Calu3 (cell line): ENCODE data around the gene TMEM235. TPM values are rescaled to one million over a fixed set of nuclear protein-coding genes. Genes with fewer than 3 reads are reported as not detected.

Source experiments
- BruUV-seq: library from RNA; stranded (reverse); fragments of 400-500 nt; replicated peaks from 2 replicates; lab custom pipeline; 2021; lab: Mats Ljungman, UMichigan
- CTCF ChIA-PET: fragments of 300-600 bp; sonication (Branson Sonifier 250); formaldehyde crosslinking; loops from one replicate; lab custom pipeline; 2022; ENCODE audit warnings: antibody characterized with exemption; lab: Charles Lee
- DNase-seq: peaks from one replicate; pipeline ENCODE4 v3.0.0; 2022
- H3K27ac Mint-ChIP-seq: one replicate; pipeline ENCODE4 v1.8.0; 2022; ENCODE audit warnings: mixed read lengths; ENCODE audit not compliant: unreplicated experiment
- H3K27me3 Mint-ChIP-seq: one replicate; pipeline ENCODE4 v1.8.0; 2022; ENCODE audit warnings: mixed read lengths; ENCODE audit not compliant: unreplicated experiment
- H3K36me3 Mint-ChIP-seq: one replicate; pipeline ENCODE4 v1.8.0; 2022; ENCODE audit warnings: mild to moderate bottlenecking, moderate library complexity, mixed read lengths; ENCODE audit not compliant: insufficient read depth, unreplicated experiment
- H3K4me1 Mint-ChIP-seq: one replicate; pipeline ENCODE4 v1.8.0; 2022; ENCODE audit warnings: mild to moderate bottlenecking, low read depth, mixed read lengths; ENCODE audit not compliant: unreplicated experiment
- H3K4me3 Mint-ChIP-seq: one replicate; pipeline ENCODE4 v1.8.0; 2022; ENCODE audit warnings: mild to moderate bottlenecking, low read depth, moderate library complexity, mixed read lengths; ENCODE audit not compliant: unreplicated experiment
- H3K9me3 Mint-ChIP-seq: one replicate; pipeline ENCODE4 v1.8.0; 2022; ENCODE audit warnings: low read depth, mixed read lengths; ENCODE audit not compliant: unreplicated experiment
- CTCF ChIP-seq: fragments of 200-600 bp; IDR thresholded peaks from one replicate; pipeline ENCODE4 v1.8.0; 2022; ENCODE audit warnings: antibody characterized with exemption; ENCODE audit not compliant: unreplicated experiment
- intact Hi-C: fragments of 100-400 bp; cut with micrococcal nuclease; formaldehyde crosslinking; loops from one replicate; pipeline ENCODE4 v1.10.0; 2022; ENCODE audit not compliant: unreplicated experiment
- total RNA-seq: library from RNA; stranded (reverse); gene quantifications from 2 replicates; pipeline ENCODE4 v1.2.3, GENCODE V29; 2022

Gene TMEM235
- total RNA-seq, 1 experiment from 2014 or later: not detected

DNA sequence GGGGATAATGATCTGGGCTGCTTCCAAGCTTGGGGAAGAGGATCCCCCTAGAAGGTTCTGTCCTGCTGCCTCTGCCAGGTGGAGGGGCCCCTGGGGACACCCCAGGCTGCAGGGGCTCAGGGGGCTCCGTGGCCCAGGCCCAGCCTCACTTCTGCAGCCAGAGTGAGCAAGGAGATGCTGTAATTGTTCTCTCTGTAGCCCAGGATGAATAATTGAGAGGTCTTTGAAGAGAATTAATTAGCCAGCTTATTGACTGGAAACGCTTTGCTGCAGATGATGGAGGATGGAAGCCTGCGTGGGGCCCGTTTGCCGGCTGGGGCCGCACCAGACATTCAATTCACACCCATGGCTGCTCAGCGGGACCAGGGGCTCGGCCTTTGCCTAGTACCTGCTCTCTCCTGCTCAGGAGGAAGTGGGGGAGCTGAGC, 38.5 kb downstream of the TMEM235 start:
- intact Hi-C loops: no loop called here
- Mint-ChIP-seq H3K27me3 (peaks cover 38% of the 10 kb centered on the region), H3K36me3 (no peaks in the 10 kb centered on the region), H3K4me1 (peaks cover 9% of the 10 kb centered on the region), H3K9me3 (no peaks in the 10 kb centered on the region), H3K4me3 (no peak overlapping the region), H3K27ac (no peak overlapping the region)
- no TSS peak for BruUV-seq
- CTCF ChIA-PET: interaction anchor here (0.8 to 1.7 kb wide), 2 partner anchors 8 to 19 kb away, joined by 3 to 4 read pairs; no protein-coding TSS in a partner anchor
- no peak for TF ChIP-seq CTCF
- no peak for DNase-seq

DNA sequence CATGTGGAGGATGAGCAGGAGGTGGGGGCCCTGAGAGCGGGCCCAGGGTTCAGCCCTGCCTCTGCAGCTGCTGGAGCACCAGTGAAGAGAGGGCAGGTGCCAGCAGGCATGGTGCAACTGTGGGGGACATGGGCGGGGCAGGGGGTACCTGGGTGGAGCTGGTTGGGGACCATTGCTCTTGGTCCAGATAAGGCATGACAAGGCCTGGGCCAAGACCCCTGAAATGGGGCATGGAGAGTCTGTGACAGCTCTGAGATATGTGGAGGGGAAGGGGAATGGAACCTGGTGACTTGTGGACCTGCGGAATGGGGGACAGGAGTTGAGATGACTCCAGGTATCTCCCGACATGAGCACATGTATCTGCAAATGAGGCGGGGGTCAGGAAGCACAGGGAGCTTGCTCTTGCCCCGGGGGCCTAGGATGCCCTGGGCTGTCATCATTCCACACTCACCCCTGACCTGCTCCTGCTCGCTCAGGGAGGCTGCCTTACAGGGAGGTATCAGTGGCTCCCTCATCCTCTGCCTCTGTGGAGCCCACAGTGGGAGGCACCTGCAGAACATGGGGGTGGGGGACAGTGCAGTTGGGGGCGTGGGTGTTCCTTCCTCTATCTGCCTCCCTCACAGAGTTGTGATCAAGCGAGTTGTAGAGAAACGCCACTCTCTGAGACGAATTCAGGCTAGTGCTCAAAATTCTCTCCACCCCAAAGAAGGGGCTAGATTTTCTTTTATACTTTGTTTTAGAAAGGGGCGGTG, 40.2 kb downstream of the TMEM235 start:
- Mint-ChIP-seq H3K27ac (no peak overlapping the region), H3K27me3 (peaks cover 38% of the 10 kb centered on the region), H3K4me3 (no peak overlapping the region), H3K4me1 (peaks cover 3% of the 10 kb centered on the region), H3K36me3 (no peaks in the 10 kb centered on the region), H3K9me3 (no peaks in the 10 kb centered on the region)
- intact Hi-C loops: no loop called here
- TF ChIP-seq CTCF: no peak
- DNase-seq: no peak
- CTCF ChIA-PET: interaction anchor here (0.6 kb wide), 1 partner anchor 18 kb away, joined by 3 read pairs; no protein-coding TSS in a partner anchor
- no TSS peak for BruUV-seq

GRCh38 chr17:78272181-78272913, 40.9 kb downstream of the TMEM235 start:
- Mint-ChIP-seq H3K9me3 (no peaks in the 10 kb centered on the region), H3K36me3 (no peaks in the 10 kb centered on the region), H3K27ac (peak overlapping the region; percentile 39), H3K4me3 (peak overlapping the region; percentile 21), H3K27me3 (peaks cover 38% of the 10 kb centered on the region), H3K4me1 (no peaks in the 10 kb centered on the region)
- intact Hi-C loops: no loop called here
- no TSS peak for BruUV-seq
- peak; percentile 55 for DNase-seq
- TF ChIP-seq CTCF: no peak
- CTCF ChIA-PET: no interaction called here

DNA sequence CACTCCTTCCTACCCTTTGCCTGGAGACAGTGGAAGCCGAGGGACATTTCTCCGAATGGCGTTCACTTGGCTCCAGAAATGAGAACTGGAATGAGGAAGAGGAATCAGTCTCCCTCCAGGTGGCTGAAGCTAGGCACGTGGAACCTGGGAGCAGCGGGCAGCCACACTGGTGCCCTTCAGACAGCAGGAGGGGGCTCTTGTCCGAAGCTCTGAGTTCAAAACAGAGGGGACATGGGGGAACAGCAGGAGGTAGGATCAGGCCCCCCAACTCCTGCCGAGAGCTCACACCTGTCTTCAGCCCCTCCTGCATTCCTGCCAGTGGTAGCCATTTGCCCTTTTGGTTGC, 41.5 kb downstream of the TMEM235 start:
- no peaks in the 10 kb centered on the region for H3K36me3 Mint-ChIP-seq
- H3K9me3 Mint-ChIP-seq: no peaks in the 10 kb centered on the region
- intact Hi-C loops: no loop called here
- peaks cover 38% of the 10 kb centered on the region for H3K27me3 Mint-ChIP-seq
- no peak for TF ChIP-seq CTCF
- no peaks in the 10 kb centered on the region for H3K4me1 Mint-ChIP-seq
- CTCF ChIA-PET: no interaction called here
- peak overlapping the region; percentile 39 for H3K27ac Mint-ChIP-seq
- H3K4me3 Mint-ChIP-seq: peak overlapping the region; percentile 21
- no TSS peak for BruUV-seq
- no peak for DNase-seq
